HG03045 (cell line): ENCODE results near the gene MRC1.
"Not testable (repeated sequence)": the region's sequence is repeated elsewhere in the genome, so short reads cannot be mapped to it uniquely, and the experiment has no call there.

Source experiments
- ATAC-seq: cut with Tn5 transposase; IDR thresholded peaks from one replicate; pipeline ENCODE4 v1.9.1; 2021; ENCODE audit warnings: mild to moderate bottlenecking, moderate library complexity; ENCODE audit not compliant: unreplicated experiment

The MRC1 gene

GRCh38 chr10:17891435-17891834 is 82.3 kb downstream of the MRC1 start:
- no peak for ATAC-seq

- ATAC-seq, result no peak
These were observed 95.4 kb downstream of the MRC1 start for GRCh38 chr10:17904564-17904963.

GRCh38 chr10:17905491-17905890 is 96.3 kb downstream of the MRC1 start:
- ATAC-seq, result no peak

DNA sequence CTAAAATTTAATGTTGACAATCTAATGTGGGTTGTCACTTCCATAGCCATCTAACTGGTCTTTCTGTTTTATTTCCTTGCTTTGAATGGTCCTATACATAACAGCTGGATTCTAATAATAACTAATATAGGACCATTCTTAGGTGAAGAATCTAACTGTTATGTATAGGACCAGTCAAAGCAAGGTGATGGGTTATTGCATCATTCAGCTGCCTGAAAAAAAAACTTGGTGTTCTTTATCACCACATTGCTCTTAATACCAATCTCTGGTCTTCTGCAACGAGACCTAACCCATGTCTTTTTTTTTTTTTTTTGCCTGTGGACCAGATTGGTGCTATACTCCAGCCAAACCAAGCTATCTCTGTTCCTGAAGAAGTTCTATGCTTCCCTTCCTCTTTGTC is 96.9 kb downstream of the MRC1 start:
- ATAC-seq, result no peak

- ATAC-seq, result no peak
These were observed 98.5 kb downstream of the MRC1 start for GRCh38 chr10:17907641-17908040.

DNA sequence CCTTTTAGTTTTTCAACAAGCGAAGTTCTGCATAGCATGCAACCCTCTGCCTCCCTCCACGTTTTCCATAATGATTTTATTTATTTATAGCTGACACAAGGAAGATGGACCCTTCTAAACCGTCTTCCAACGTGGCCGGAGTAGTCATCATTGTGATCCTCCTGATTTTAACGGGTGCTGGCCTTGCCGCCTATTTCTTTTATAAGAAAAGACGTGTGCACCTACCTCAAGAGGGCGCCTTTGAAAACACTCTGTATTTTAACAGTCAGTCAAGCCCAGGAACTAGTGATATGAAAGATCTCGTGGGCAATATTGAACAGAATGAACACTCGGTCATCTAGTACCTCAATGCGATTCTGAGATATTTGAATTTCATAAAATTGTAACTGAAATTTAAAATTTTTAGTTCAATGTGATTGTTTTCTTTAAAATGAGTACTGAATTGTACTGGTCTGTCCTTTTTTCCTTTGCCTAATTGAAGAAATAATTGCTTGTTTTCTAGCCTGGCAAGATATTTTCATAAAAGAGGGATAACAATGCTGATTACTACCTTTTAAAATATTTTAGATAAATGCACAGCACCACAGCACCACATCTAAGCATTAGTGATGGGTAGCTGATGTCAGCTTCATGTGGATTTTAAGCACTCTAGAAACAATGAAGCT is 101.1 kb downstream of the MRC1 start:
- ATAC-seq, result no peak

DNA sequence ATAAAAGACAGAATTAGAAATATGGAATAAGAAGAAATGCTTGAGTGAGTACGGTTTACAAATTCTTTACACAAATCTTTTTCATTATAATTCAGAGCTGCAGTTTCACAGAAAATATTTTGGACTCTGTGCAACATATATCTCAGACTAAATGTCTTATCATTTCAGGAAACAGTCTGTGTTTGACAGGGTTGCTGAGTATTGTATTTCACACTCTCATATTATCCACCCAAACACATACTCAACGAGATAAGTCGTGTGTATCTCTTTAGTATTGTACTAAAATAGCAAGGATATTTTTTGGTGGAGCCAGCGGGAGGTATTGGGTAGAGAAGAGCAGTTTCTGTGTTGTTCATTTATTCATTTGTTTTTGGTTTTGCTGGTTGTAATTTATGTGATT is 103.6 kb downstream of the MRC1 start:
- ATAC-seq, result no peak

DNA sequence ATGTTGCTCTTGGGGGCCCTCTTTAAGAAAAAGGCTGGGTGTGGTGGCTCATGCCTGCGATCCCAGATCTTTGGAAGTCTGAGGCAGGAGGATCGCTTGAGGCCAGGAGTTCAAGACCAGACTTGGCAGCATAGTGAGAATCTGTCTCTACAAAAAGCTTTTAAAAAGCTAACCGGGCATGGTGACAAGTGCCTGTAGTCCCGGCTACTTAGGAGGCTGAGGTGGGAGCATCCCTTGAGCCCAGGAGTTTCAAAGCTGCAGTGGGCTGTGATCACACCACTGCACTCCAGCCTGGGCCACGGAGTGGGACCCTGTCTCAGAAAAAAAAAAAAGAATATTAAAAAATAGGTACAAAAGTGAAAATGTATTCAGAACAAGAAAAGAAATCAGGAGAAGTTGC is 104.5 kb downstream of the MRC1 start:
- ATAC-seq, result no peak

GRCh38 chr10:17914169-17915045 is 105.3 kb downstream of the MRC1 start:
- no peak for ATAC-seq

DNA sequence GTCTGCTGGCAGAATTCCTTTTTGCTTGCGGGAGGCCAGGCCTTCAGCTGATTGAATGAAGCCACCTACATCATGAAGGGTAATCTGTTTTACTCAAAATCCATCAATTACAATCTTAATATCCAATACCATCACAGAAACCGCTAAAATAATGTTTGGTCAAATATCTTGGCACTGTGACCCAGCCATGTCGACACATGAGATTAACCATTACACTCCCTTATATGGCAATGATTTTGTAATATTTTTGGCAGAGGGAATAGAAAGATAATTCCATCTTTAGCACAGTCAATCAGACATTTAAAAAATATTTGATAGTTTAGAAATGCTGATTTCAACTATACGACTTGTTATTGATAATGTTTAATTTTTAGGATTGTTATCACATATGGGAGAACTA is 106.0 kb downstream of the MRC1 start:
- no peak for ATAC-seq

GRCh38 chr10:17918187-17918903 is 109.2 kb downstream of the MRC1 start:
- no peak for ATAC-seq

- ATAC-seq, result no peak
These were observed 112.2 kb downstream of the MRC1 start for GRCh38 chr10:17921378-17921777.

GRCh38 chr10:17923728-17924127 is 114.6 kb downstream of the MRC1 start:
- ATAC-seq, result no peak

GRCh38 chr10:17943033-17943745 is 134.0 kb downstream of the MRC1 start:
- ATAC-seq, result no peak

DNA sequence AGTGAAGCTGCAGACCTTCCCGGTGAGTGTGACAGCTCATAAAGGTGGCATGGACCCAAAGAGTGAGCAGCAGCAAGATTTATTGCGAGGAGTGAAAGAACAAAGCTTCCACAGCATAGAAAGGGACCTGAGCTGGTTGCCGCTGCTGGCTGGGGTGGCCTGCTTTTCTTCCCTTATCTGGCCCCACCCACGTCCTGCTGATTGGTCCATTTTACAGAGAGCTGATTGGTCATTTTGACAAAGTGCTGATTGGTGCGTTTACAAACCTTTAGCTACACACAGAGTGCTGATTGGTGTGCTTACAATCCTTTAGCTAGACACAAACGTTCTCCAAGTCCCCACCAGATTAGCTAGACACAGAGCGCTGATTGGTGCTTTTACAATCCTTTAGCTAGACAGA is 141.1 kb downstream of the MRC1 start:
- ATAC-seq, result not testable (repeated sequence)

- ATAC-seq, result no peak
These were observed 141.6 kb downstream of the MRC1 start for GRCh38 chr10:17950726-17951125.

GRCh38 chr10:17951868-17952371 is 142.8 kb downstream of the MRC1 start, which contains the start of gene SLC39A12:
SLC39A12 (plus strand) TSS chr10:17951918; CDS start chr10:17953277, 1,359 bp downstream.
- ATAC-seq, result no peak

- not testable (repeated sequence) for ATAC-seq
These were observed 145.2 kb downstream of the MRC1 start for GRCh38 chr10:17954372-17954771.

- no peak for ATAC-seq
These were observed 145.7 kb downstream of the MRC1 start for GRCh38 chr10:17954861-17955260.

GRCh38 chr10:17958049-17958448 is 148.9 kb downstream of the MRC1 start:
- ATAC-seq, result no peak

DNA sequence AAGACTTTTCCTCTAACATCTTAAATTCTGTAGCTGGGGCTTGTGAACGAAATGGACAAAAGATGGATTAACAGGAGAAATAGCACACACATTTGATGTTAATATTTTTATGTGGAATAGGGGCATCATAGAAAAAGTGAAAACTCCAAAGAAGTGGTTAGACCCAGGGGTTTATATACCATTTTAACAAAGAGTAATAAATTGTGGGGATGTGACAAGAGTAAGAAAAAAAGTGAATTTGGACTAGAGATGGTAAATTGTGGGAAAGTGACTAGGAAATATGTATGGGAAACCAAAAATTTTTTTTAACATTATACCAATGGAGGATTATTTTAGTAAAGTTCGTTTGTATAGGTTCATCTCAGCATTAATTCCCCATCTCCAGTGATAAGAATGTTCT is 150.7 kb downstream of the MRC1 start:
- no peak for ATAC-seq
